GM18520 (cell line): ENCODE data around the gene RMDN3.

Experiments used
- ATAC-seq: cut with Tn5 transposase; IDR thresholded peaks from one replicate; pipeline ENCODE4 v1.9.1; 2021; ENCODE audit not compliant: unreplicated experiment

RMDN3 gene

DNA sequence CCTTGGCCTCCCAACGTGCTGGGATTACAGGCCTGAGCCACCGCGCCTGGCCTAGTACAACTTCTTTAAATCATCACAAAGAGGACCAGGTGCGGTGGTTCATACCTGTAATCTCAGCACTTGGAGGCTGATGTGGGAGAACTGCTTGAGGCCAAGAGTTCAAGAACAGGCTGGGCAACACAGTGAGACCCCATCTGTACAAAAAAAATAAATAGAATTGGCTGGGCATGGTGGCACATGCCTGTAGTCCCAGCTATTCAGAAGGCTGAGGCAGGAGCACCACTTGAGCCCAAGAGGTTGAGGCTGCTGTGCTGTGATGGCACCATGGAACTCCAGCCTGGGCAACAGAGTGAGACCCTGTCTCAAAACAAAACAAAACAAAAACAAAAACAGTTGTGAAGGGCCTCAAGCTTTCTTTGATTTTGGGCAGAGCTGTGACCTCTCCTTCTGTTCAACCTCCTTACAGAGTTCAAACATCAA, 5.9 kb downstream of the RMDN3 start:
- no peak for ATAC-seq

DNA sequence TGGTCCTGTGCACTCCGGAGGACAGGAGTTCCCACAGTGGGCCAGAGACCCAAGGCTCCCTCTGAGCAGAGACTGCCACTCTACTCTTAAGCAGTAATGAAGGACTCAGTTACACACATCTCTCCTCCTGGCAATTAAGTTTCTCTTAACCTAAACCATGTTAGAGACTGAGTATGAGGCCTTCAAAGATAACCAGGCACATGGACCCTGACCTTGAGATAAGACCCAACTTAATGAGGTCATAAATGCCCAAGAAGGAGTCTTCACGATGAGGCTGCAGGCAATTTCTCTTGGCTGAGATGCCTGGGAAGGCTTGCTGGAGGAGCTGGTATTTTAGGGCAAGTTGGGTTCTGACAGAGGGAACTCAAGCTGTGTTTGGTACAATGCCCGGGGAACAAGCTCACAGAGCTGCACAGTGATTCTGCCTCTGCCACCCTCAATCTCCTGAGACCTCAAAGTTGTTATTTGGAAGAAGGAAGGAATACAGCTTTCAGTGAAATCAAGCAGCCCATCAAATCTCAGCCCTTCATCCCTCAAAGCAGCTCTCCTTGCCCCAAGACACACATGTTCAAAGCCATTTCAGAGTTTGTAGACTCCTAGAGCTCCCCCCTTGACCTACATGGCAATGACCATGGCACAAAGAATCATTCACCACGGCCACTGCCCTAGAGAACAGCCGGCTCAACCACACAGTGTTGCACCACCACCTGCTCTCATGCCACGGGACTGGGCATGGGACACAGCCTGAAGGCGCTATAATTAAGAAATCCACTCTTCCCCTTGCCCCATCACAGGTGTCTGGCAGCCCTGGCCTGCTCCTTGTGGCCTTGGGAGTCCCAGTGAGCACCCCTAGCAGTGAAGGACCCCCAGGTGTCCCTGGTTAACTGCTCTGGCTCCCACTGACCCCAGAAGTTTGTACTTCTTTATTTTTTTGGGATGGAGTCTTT, 7.1 kb downstream of the RMDN3 start:
- no peak for ATAC-seq

DNA sequence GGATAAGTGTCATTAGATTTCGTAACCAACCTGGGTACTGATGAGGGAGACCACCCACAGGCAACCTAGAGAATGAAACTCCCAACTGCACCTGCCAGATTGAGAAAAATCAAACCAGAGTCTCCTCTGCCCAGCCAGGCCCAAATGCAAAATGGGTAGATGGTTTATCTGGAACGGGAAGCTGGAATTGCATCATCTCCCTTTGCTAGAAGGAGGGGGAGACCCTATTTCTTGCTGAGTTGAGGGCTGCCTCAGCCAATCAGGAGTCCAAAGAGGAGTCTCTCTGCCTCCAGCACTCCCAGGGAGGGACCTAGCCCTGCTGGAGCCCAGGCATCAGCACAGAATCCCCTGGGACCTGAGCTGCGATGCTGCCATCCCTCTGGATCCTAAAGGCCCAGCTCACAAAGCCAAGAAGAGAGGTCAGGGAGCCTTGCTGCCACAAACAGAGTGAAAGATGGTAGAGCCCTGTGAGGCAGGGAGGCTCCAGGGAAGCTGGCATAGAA, 8.1 kb downstream of the RMDN3 start:
- ATAC-seq: no peak

DNA sequence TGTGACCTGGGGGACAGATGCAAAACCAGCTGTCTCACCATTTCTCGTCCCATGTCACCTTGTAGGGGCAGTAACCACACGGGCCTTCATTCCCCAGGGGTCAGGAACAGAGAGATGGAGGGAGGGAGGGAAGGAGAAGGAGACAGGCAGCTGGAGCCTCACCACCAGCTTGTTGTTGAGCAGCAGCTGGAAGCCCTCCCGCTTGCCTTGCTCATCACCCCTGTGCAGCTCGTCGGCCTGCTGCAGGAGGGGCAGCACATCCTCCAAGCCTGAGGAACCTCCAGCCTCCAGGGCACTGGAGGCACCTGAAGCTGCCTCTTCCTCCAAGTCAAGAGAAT, 10.3 kb downstream of the RMDN3 start:
- ATAC-seq: no peak

DNA sequence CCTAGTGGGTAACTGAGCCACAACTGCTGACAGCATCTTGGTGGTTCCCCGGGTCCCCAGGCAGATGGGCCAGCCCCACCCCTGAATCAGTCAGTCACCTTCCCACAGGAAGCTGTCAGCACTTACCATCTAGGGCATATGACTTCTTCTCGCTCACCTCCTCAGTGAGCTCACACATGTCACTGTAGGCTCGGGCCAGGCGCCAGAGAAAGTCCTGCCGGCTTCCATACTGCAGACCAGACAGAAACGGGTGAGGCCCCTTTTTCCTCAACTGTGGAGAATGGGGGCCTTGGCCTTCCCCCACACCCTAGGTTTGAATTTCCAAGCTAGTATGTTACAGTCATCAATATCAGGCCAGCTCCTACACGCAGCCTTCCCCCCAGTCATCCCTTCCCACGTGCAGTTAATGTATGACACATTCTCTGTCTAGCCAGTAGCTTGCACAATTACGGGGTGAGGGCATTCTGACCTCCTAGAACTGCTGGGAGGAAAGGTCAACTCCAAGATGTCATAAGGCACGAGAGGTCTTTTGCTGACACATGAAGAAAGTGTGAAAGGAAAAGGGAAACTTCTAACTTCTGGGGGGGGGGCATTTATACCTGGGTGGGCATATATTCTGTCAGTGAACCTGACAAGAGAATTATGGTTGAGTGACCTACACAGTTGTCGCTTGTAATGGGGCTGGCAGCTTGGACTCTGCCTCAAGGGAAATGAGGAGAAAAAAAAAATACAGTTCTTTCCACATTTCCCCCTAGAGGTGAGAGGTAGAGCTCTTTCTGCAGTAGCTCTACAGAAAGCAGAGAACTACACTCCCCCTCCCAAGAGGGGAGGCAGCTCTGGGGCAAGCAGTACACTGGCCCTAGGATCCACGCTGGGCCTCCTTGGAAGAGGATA, 10.9 kb downstream of the RMDN3 start:
- ATAC-seq: peak; percentile 53

DNA sequence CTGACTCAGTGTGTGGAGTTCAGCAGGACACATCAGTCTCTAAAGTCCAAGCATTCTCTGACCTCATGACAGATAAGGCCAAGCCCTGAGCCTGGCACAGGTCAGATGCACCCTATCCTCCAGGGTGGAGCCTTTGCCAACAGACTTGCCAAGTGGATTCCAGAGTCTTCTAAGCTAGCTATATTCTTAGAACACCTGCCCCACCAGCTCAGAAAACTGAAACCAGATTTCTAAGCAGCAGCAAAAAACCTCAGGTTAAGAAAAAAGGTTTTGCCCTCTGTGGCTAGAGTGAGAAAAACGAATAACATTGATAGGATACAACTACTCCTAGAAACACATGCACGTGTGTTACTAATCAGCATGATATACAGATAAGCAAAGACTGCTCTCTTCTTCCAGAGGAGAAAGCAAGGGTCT, 11.6 kb downstream of the RMDN3 start:
- no peak for ATAC-seq

DNA sequence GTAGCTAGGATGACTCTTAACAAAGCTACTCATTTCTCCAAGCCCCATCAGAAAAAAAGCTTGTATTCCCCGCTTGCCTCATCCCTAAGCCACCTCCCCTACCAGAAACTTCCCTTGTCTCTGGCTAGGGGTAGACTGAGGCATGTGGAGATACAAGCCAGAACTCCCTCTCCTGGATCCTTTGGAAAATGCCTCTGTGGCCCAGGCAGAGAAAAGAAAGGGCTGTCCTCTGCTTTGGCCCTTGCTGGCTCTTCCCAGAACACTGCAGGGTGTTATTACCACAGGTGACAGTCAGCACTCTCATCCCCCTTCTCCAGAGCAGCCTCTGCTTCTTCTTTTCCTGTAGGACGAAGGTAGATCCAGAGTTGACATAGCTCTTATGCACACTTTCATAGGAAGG, 15.2 kb downstream of the RMDN3 start:
- ATAC-seq: no peak

DNA sequence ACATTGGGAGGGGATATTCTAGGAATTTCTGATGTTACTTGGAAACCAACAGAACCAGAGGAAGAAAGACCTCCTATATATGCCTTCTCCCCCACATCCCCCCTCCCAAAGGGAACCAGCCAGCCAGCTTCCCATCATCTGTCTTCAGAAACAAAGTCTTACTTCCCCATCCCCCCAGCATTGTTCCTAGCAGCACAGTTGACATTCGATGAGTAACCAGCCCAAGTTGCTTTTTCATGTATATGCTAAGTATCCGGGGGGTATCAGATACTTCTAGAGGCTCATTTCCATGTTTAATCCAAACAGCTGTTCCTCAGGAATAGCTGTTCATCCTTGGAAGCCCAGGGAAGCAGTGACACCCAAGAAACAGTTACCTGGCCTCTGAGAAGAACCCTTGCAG, 16.0 kb downstream of the RMDN3 start:
- ATAC-seq: no peak

DNA sequence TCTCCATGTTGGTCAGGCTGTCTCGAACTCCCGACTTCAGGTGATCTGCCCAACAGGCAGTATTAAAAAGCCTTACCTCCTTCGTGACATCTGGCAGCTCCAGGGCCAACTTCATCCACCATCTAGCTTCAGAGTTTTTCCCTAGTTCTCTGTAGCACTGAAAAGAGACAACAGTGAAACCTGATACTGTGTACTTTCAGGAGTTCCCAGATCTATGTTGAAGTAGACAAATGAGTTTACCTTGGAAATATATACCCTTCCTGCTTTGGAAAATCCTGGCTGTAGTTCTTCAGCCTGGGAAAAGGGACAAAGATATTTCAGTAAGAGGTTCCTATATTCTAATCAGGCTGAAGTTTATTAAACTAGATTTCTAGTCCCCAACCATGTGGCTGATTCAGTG, 18.0 kb downstream of the RMDN3 start:
- no peak for ATAC-seq

DNA sequence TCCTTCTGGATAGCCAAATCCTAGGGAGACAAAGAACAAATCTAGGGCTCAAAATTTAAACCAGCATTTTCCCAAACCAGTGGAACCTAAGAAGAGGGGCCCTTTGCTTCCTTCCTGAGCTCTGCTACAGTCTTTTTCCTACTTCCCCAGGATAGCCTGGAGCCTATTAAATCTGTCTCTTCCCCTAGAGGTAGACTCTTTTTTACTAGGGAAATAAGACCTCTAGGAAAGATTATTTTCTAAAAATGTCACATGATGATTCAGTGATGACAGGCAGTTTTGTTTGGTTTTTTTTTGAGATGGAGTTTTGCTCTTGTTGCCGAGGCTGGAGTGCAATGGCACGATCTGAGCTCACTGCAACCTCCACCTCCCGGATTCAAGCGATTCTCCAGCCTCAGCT, 18.5 kb downstream of the RMDN3 start:
- no peak for ATAC-seq

DNA sequence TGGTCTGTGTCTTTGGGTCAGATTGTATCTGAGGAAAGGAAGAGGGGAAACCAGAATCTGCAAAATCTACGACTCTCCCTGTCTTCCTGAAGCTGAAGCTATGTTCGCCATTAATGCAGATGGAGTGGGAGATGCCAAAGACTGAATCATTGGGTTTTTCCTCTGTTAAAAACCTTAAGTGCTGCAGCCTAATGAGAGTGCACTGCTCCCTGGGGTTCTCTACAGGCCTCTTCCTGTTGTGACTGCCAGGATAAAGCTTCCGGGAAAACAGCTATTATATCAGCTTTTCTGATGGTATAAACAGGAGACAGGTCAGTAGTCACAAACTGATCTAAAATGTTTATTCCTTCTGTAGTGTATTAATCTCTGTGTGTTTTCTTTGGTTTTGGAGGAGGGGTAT, 24.0 kb downstream of the RMDN3 start:
- no peak for ATAC-seq

DNA sequence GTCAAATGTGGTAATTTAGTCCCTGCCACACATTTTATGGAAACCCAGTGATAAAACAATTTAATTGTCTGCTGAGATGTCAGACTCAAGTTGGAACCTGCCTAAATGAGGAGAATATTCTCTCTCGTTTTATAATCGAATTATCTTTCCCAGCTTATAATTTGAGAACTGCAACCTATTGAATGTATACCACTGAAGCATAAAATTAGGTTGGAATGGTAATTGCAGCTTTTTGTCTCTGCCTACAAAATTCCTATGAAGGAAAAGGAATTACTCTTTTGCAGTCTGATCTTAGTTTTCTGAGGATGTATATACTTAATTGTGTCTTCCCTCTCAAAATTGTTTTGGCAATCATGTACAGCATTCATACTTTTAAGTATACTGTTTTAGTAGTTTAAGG, 31.1 kb downstream of the RMDN3 start:
- ATAC-seq: no peak

DNA sequence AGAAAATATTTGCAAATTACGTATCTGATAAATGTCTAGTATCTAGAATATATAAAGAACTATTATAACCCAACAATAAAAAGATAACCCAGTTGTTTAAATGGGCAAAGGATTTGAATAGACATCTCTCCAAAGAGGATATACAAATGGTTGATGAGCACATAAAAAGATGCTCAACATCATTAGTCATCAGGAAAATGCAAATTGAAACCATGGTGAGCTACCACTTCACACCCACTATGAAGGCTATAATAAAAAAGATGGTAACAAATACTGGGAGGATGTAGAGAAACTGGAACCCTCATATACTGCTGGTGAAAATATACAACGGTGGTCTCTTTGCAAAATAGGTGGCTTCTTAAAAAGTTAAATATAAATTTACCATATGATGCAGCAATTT, 32.1 kb downstream of the RMDN3 start:
- ATAC-seq: no peak

DNA sequence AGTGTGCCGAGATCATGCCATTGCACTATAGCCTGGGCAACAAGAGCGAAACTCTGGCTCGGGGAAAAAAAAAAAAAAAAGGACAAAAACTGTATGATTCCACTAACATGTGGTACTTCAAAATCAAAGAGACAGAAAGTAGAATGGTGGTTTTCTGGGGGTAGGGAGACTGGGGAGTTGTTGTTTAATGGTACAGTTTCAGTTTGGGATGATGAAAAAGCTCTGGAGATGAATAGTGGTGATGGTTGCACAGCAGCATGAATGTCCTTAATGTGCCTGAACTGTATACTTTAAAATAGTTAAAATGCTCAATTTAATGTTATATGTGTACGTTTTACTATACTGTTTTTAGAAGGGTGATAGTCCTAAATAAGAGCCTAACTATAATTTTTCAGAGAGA, 32.7 kb downstream of the RMDN3 start:
- no peak for ATAC-seq

DNA sequence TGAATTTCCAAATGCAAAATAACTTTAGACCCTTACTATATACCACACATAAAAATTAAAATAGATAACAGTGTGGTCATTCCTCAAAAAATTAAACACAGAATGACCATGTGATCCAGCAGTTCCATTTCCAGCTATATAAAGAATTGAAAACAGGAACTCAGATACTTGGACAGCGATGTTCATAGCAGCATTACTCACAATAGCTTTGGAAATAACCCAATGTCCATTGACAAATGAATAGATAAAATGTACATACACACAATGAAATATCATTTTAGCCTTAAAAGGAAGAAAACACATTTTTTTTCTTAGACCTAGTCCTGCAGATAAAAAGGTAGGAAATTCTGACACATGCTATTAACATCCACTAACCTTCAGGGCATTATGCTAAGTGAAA, 33.4 kb downstream of the RMDN3 start:
- no peak for ATAC-seq

DNA sequence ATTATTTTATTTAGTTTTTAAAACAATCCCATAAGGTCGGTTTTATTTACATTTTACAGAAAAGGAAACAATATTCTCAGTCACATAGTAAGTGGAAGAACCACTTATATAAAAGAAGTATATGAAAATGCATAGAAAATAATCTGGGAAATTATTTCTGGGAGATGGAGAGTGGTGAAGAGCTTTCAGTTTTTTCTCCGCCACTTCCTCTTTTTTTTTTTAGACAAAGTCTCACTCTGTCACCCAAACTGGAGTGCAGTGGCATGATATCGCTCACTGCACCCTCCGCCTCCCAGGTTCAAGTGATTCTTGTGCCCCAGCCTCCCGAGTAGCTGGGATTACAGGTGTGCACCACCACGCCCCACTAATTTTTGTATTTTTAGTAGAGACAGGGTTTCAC, 38.9 kb downstream of the RMDN3 start:
- ATAC-seq: no peak

DNA sequence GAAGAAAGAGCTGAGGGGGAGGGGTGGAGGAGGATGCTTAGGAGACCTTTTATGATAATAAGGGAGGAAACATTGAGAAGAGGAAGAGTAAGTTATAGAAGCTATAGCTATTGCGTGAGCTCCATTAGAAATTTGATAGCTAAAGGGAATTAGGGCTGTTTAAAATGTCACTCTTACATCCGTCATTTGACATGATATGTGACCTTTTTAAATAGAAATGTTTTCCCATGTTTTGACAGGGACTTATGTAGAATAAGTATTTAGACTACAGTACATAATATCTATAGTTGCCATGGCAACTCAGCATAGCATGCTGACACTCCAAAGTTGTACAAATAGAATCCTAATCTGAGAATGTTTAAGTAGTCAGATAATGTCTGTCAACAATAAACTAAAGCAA, 40.9 kb downstream of the RMDN3 start:
- ATAC-seq: no peak

DNA sequence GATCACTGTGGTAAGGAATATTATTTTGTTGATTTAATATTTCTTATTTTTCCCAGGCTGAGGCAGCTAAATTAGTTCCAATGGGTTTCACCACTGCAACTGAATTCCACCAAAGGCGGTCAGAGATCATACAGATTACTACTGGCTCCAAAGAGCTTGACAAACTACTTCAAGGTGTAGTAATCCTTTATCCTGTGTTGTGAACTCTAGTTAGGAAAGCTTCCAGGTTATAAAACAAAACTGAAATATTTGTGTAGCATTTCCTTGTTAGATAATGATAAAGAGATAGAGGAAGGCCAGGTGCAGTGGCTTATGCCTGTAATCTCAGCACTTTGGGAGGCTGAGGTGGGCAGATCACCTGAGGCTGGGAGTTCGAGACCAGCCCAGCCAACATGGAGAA, 48.9 kb downstream of the RMDN3 start:
- ATAC-seq: no peak

DNA sequence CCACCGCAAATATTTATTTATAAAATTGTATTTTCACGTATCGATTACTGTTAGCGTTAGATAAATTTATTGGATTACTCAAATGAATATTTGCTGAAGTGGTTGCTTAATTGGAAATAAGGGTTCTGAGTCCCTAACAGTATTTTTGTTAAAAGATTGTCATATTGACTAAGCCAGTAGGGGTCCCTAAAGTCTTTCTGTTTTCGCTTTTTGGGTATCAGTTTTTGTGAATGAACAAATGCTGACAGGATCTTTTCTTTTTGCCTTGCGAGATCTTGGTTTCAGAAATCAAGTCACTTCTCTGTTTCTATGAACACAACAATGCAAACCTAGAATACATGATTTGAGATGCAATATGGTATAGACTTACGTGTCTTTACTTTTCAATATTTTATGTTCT, 53.0 kb downstream of the RMDN3 start:
- no peak for ATAC-seq

DNA sequence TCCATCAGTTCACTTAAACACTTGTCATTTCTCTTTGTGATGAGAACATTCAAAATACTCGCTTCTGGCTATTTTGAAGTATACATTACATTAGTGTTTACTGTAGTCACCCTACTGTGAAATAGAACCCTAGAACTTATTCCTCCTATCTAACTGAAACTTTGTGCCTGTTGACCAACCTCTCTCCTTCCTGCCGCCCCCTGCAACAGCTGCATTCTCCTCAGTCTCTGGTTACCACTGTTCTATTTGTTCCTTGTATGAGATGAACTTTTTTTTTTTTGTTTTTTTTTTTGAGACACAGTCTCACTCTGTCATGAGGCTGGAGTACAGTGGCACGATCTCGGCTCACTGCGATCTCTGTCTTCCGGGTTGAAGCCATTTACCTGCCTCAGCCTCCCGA, 57.1 kb downstream of the RMDN3 start:
- ATAC-seq: no peak

DNA sequence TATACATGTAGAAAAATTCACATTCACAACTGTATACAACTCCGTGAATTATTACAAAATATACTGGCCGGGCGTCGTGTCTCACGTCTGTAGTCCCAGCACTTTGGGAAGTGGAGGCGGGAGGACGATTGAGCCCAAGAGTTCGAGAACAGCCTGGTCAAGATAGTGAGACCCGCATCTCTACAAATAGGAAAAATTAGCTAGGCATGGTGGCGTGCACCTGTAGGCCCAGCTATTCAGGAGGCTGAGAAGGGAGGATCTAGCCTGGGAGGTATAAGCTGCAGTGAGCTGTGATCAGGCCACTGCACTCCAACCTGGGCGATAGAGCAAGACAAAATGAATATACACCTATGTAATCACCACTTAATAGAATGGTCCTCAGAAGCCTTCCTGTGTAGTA, 58.8 kb downstream of the RMDN3 start:
- ATAC-seq: no peak

DNA sequence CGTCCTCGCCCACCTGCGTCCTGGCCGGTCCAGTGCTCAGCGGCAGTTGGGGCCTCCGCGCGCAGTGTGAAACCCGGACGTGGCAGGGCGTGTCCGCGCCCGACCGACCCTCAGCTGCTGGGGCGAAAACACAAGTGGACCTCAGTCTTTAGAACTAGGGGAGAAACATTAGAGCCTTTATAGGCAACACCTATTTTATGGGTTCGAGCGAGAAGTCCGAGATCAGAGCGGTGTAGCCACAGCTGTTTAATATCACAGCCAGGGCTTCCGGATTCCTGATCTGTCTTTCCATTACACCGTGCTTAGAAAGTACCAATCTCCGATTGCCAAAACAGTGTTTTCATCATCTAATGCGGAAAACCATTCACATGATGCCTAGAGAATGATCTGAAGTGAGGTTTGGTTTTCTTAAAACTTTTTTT, 59.6 kb downstream of the RMDN3 start:
- peak; percentile 6 for ATAC-seq
